HCT116 (cell line): Measurements from ENCODE around the gene PARVA. TPM values are rescaled to one million over a fixed set of nuclear protein-coding genes. Genes with fewer than 3 reads are reported as not detected.
"Not testable (repeated sequence)": the region's sequence is repeated elsewhere in the genome, so short reads cannot be mapped to it uniquely, and the experiment has no call there.

Experiments used
- ATAC-seq: fragments of 200-7000 bp; cut with Tn5 transposase; 2 replicates; pipeline ENCODE4 v1.9.1; 2020; ENCODE audit warnings: mild to moderate bottlenecking, moderate library complexity
- BruUV-seq: library from RNA; stranded (reverse); fragments of 400-500 nt; replicated peaks from 2 replicates; lab custom pipeline; 2021; lab: Mats Ljungman, UMichigan
- CTCF ChIA-PET: fragments of 300-600 bp; sonication (Branson Sonifier 250); formaldehyde crosslinking; loops from one replicate; lab custom pipeline; 2021; ENCODE audit warnings: antibody characterized with exemption; lab: Charles Lee
- POLR2A ChIA-PET: fragments of 300-600, 350-600 bp; sonication (Branson Sonifier 250); formaldehyde crosslinking; loops from one replicate; lab custom pipeline; 2021; ENCODE audit warnings: antibody characterized with exemption; lab: Charles Lee
- RAD21 ChIA-PET, 2 experiments: fragments of 300-600 bp; sonication (Branson Sonifier 250); formaldehyde crosslinking; loops; one replicate each; lab custom pipeline; 2023; ENCODE audit warnings: low total read pairs in 2 of 2; ENCODE audit not compliant: uncharacterized antibody in 2 of 2, unreplicated experiment in 2 of 2, low non-redundant PET in 1 of 2; lab: Charles Lee
- DNase-seq: peaks from one replicate; pipeline ENCODE4 v3.0.0-alpha.2; 2010; ENCODE audit warnings: low read depth, low spot score
- H2AFZ ChIP-seq: fragments of 200-600 bp; shearing (Covaris generic), sonication (generic); 2 replicates; pipeline ENCODE4 v1.6.1; 2017; ENCODE audit warnings: low read depth, mixed run types, mixed read lengths, antibody characterized with exemption, low read length; ENCODE audit not compliant: poor library complexity, severe bottlenecking
- H3K27ac ChIP-seq: 2 replicates; pipeline ENCODE4 v1.5.1; 2012; ENCODE audit warnings: low read depth, low read length
- H3K27me3 ChIP-seq: fragments of 200-600 bp; sonication (generic); 2 replicates; pipeline ENCODE4 v1.6.1; 2016; ENCODE audit warnings: mixed run types, low read length, mixed read lengths; ENCODE audit not compliant: insufficient read depth
- H3K36me3 ChIP-seq, 2 experiments: fragments of 200-500 bp in 1 of 2; fragments of 200-600 bp in 1 of 2; sonication (Bioruptor generic) in 1 of 2; sonication (generic) in 1 of 2; 2 replicates each; pipeline versions ENCODE4 v1.5.1 to v1.6.1; 2014 to 2016; ENCODE audit warnings: low read length in 2 of 2, inconsistent platforms in 1 of 2, mixed read lengths in 1 of 2, mixed run types in 1 of 2; ENCODE audit not compliant: insufficient read depth in 2 of 2, control insufficient read depth in 1 of 2
- H3K4me1 ChIP-seq, 2 experiments: fragments of 200-600 bp in 1 of 2; sonication (generic) in 1 of 2; 2 replicates each; pipeline versions ENCODE4 v1.5.1 to v1.6.1; 2012 to 2017; ENCODE audit warnings: low read length in 2 of 2, inconsistent platforms in 1 of 2, mild to moderate bottlenecking in 1 of 2, mixed read lengths in 1 of 2, mixed run types in 1 of 2, moderate library complexity in 1 of 2; ENCODE audit not compliant: insufficient read depth in 2 of 2, control insufficient read depth in 1 of 2
- H3K4me2 ChIP-seq: fragments of 200-600 bp; sonication (generic); 2 replicates; pipeline ENCODE4 v1.6.1; 2017; ENCODE audit warnings: mixed run types, low read length, mixed read lengths
- H3K4me3 ChIP-seq, 2 experiments: fragments of 200-600 bp in 1 of 2; sonication (generic) in 1 of 2; replicated peaks in 1 of 2; 2 replicates each; pipeline ENCODE4 v1.5.1; 2011 to 2016; ENCODE audit warnings: low read length in 2 of 2, control low read depth in 1 of 2, low read depth in 1 of 2, mild to moderate bottlenecking in 1 of 2, mixed read lengths in 1 of 2, mixed run types in 1 of 2
- H3K79me2 ChIP-seq: fragments of 200-600 bp; sonication (generic); 2 replicates; pipeline ENCODE4 v1.6.1; 2017; ENCODE audit warnings: mild to moderate bottlenecking, mixed run types, low read length, moderate library complexity, mixed read lengths; ENCODE audit not compliant: insufficient read depth
- H3K9ac ChIP-seq: fragments of 200-600 bp; sonication (generic); 2 replicates; pipeline ENCODE4 v1.6.1; 2016; ENCODE audit warnings: low read length, mixed read lengths
- H3K9me2 ChIP-seq: fragments of 200-600 bp; sonication (generic), shearing (Covaris generic); 2 replicates; pipeline ENCODE4 v1.6.1; 2017; ENCODE audit warnings: mixed run types, mild to moderate bottlenecking, moderate library complexity; ENCODE audit not compliant: insufficient read depth
- H3K9me3 ChIP-seq, 2 experiments: fragments of 200-500 bp in 1 of 2; fragments of 200-600 bp in 1 of 2; sonication (Bioruptor generic) in 1 of 2; sonication (generic) in 1 of 2; 2 replicates each; pipeline ENCODE4 v1.6.1; 2014 to 2017; ENCODE audit warnings: low read length in 2 of 2, mixed read lengths in 2 of 2, inconsistent platforms in 1 of 2, low read depth in 1 of 2, mild to moderate bottlenecking in 1 of 2, mixed run types in 1 of 2, moderate library complexity in 1 of 2; ENCODE audit not compliant: control insufficient read depth in 1 of 2, insufficient read depth in 1 of 2
- H4K20me1 ChIP-seq: fragments of 200-600 bp; sonication (generic), shearing (Covaris generic); 2 replicates; pipeline ENCODE4 v1.6.1; 2017; ENCODE audit warnings: mixed run types, mild to moderate bottlenecking, moderate library complexity; ENCODE audit not compliant: insufficient read depth
- ATF3 ChIP-seq: IDR thresholded peaks from 2 replicates; pipeline ENCODE4 v1.6.1; 2012
- CBX3 ChIP-seq: IDR thresholded peaks from 2 replicates; pipeline ENCODE4 v1.6.1; 2012; ENCODE audit warnings: low read depth
- EGR1 ChIP-seq: IDR thresholded peaks from 2 replicates; pipeline ENCODE4 v1.6.1; 2012; ENCODE audit warnings: low read depth
- EZH2phosphoT487 ChIP-seq: fragments of 200-600 bp; IDR thresholded peaks from 2 replicates; pipeline ENCODE4 v1.6.1; 2018; ENCODE audit warnings: antibody characterized with exemption, borderline replicate concordance
- FOSL1 ChIP-seq: IDR thresholded peaks from 2 replicates; pipeline ENCODE4 v1.6.1; 2012; ENCODE audit warnings: low read depth
- MAX ChIP-seq: IDR thresholded peaks from 2 replicates; pipeline ENCODE4 v1.6.1; 2012
- POLR2A ChIP-seq: IDR thresholded peaks from 2 replicates; pipeline ENCODE4 v1.7.0; 2011; ENCODE audit warnings: borderline replicate concordance; ENCODE audit not compliant: insufficient read depth, insufficient read length; ENCODE audit errors: extremely low read depth
- POLR2AphosphoS5 ChIP-seq: IDR thresholded peaks from 2 replicates; pipeline ENCODE4 v1.6.1; 2011; ENCODE audit warnings: mild to moderate bottlenecking, low read depth, low read length, moderate library complexity
- REST ChIP-seq: IDR thresholded peaks from 2 replicates; pipeline ENCODE4 v1.6.1; 2012; ENCODE audit warnings: low read depth
- TCF7L2 ChIP-seq: IDR thresholded peaks from 2 replicates; pipeline ENCODE4 v1.7.0; 2011; ENCODE audit warnings: borderline replicate concordance, inconsistent platforms; ENCODE audit not compliant: insufficient read depth, insufficient read length; ENCODE audit errors: extremely low read depth
- ZFX ChIP-seq: fragments of 450-650 bp; IDR thresholded peaks from 2 replicates; pipeline ENCODE4 v1.6.1; 2017
- intact Hi-C: fragments of 100-400 bp; cut with micrococcal nuclease; formaldehyde crosslinking; loops from 2 replicates; pipeline ENCODE4 v1.10.0; 2022
- total RNA-seq: library from RNA; stranded (reverse); gene quantifications from one replicate; pipeline ENCODE4 v1.2.1, GENCODE V29; 2021; ENCODE audit not compliant: unreplicated experiment

Gene PARVA
- total RNA-seq, 1 experiment from 2014 or later: 18.4 TPM

- no peak overlapping the region for H3K4me3 ChIP-seq
- DNase-seq: no peak
- no peaks in the 10 kb centered on the region for H3K9me2 ChIP-seq
- H3K27me3 ChIP-seq: no peaks in the 10 kb centered on the region
- ChIA-PET POLR2A (no interaction called here), CTCF (no interaction called here), RAD21 (no interaction called here)
- TF ChIP-seq POLR2AphosphoS5: no peak
- TF ChIP-seq EZH2phosphoT487: no peak
- TF ChIP-seq EGR1: no peak
- TF ChIP-seq TCF7L2: no peak
- no peak for TF ChIP-seq CBX3
- TF ChIP-seq REST: no peak
- TF ChIP-seq FOSL1: no peak
- TF ChIP-seq ZFX: no peak
- no peak for TF ChIP-seq MAX
- TF ChIP-seq ATF3: no peak
- TF ChIP-seq POLR2A: no peak
- no peak overlapping the region for H3K4me2 ChIP-seq
- intact Hi-C loops: no loop called here
- H3K4me1 ChIP-seq: peaks cover 10 to 12% of the 10 kb centered on the region in 2 experiments; a peak in 3 of 4 replicates
- no peak overlapping the region for H3K27ac ChIP-seq
- no peaks in the 10 kb centered on the region for H3K9me3 ChIP-seq
- no peak overlapping the region for H2AFZ ChIP-seq
- ATAC-seq: no peak
- H3K79me2 ChIP-seq: no peaks in the 10 kb centered on the region
- H3K9ac ChIP-seq: no peak overlapping the region
- H4K20me1 ChIP-seq: no peaks in the 10 kb centered on the region
- H3K36me3 ChIP-seq: no peaks in the 10 kb centered on the region
- BruUV-seq: no TSS peak
Observed at GRCh38 chr11:12363373-12363772, 14.0 kb upstream of the PARVA start.

GRCh38 chr11:12365965-12366575, 11.3 kb upstream of the PARVA start:
- H2AFZ ChIP-seq, H3K4me3 ChIP-seq, H3K9me2 ChIP-seq, DNase-seq, H4K20me1 ChIP-seq, H3K79me2 ChIP-seq, H3K27me3 ChIP-seq, H3K36me3 ChIP-seq, BruUV-seq, H3K27ac ChIP-seq, RAD21 ChIA-PET, intact Hi-C loops, H3K9me3 ChIP-seq, H3K9ac ChIP-seq: not testable (repeated sequence)
- Histone ChIP-seq H3K4me2 (peak overlapping the region; percentile 62), H3K4me1 (peaks cover 10 to 12% of the 10 kb centered on the region in 2 experiments; a peak in 3 of 4 replicates)
- ATAC-seq: peak; percentile 84
- ChIA-PET CTCF (interaction anchor here (1.6 kb wide), 1 partner anchor 35 kb away, joined by 4 read pairs; no protein-coding TSS in a partner anchor), POLR2A (interaction anchor here (1.2 kb wide), 1 partner anchor 11 kb away, joined by 3 read pairs; the partner anchor contains the start of gene PARVA)

GRCh38 chr11:12367057-12367456, 10.3 kb upstream of the PARVA start:
- H3K9me3 ChIP-seq, H3K27me3 ChIP-seq, H4K20me1 ChIP-seq, DNase-seq, ATAC-seq, H3K27ac ChIP-seq, H3K9me2 ChIP-seq, H3K9ac ChIP-seq, BruUV-seq, H3K4me3 ChIP-seq, H2AFZ ChIP-seq, POLR2A ChIA-PET, RAD21 ChIA-PET, intact Hi-C loops, H3K79me2 ChIP-seq, H3K36me3 ChIP-seq, H3K4me2 ChIP-seq: not testable (repeated sequence)
- H3K4me1 ChIP-seq: peaks cover 10 to 12% of the 10 kb centered on the region in 2 experiments; a peak in 3 of 4 replicates
- CTCF ChIA-PET: interaction anchor here (1.6 kb wide), 1 partner anchor 36 kb away, joined by 4 read pairs; no protein-coding TSS in a partner anchor
